Gastroesophageal sphincter (tissue), 3 donors: ENCODE measurements around the gene BMAL1.

ENCODE experiments used
- POLR2A ChIP-seq, 2 donors: fragments of 450-650 bp; IDR thresholded peaks; one replicate each; pipeline ENCODE4 v1.6.1; 2017; ENCODE audit warnings: antibody characterized with exemption in 2 of 2, mild to moderate bottlenecking in 2 of 2, moderate library complexity in 1 of 2
- POLR2AphosphoS5 ChIP-seq: sonication (generic); formaldehyde crosslinking; IDR thresholded peaks from one replicate; pipeline ENCODE4 v1.6.1; 2017; ENCODE audit warnings: antibody characterized with exemption
- TF ChIP-seq, protein P1 (sequence below), 4 experiments: fragments of 200-600 bp in 2 of 4; fragments of 450-650 bp in 2 of 4; sonication (generic) in 1 of 4; IDR thresholded peaks; one replicate each; pipeline ENCODE4 v1.5.1; 2017 to 2019; ENCODE audit warnings: antibody characterized with exemption in 4 of 4, mild to moderate bottlenecking in 2 of 4, moderate library complexity in 2 of 4

DNA sequence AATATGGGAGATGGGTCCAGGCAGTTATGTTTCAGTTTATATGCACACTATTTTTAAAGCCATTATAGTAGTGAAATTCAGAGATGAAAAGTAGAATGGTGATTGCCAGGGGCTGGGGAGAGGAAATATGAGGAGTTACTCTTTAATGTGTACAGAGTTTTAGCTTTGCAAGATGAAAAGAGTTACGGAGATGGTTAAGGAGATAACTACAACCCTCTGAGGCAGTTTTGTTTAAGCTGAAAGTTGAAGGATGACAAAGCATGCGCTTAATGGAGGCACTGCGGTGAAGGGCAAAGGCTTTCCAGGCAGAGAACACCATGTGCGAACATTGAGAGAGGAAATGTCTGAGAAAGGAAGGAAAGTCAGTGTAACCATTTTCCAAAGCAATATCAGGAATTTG, 18.2 kb upstream of the BMAL1 start:
- TF ChIP-seq POLR2A (IDR thresholded peaks at IDR 0.05) (no peak), POLR2AphosphoS5 (no peak)
- TF ChIP-seq, protein P1, sequence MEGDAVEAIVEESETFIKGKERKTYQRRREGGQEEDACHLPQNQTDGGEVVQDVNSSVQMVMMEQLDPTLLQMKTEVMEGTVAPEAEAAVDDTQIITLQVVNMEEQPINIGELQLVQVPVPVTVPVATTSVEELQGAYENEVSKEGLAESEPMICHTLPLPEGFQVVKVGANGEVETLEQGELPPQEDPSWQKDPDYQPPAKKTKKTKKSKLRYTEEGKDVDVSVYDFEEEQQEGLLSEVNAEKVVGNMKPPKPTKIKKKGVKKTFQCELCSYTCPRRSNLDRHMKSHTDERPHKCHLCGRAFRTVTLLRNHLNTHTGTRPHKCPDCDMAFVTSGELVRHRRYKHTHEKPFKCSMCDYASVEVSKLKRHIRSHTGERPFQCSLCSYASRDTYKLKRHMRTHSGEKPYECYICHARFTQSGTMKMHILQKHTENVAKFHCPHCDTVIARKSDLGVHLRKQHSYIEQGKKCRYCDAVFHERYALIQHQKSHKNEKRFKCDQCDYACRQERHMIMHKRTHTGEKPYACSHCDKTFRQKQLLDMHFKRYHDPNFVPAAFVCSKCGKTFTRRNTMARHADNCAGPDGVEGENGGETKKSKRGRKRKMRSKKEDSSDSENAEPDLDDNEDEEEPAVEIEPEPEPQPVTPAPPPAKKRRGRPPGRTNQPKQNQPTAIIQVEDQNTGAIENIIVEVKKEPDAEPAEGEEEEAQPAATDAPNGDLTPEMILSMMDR (IDR thresholded peaks at IDR 0.05): no peak
